Rectal smooth muscle tissue (tissue), 1 donor: ENCODE data around the gene CNTRL.
A peak's percentile ranks its signal among the peaks of the same experiment; 100 is the strongest.
"Not testable (repeated sequence)": the region's sequence is repeated elsewhere in the genome, so short reads cannot be mapped to it uniquely, and the experiment has no call there.

Source experiments
- H3K27ac ChIP-seq: one replicate; pipeline ENCODE4 v1.7.0; 2013; ENCODE audit warnings: low read depth, low read length, inconsistent platforms
- H3K27me3 ChIP-seq: one replicate; pipeline ENCODE4 v1.7.0; 2013; ENCODE audit warnings: low read length; ENCODE audit not compliant: control insufficient read depth, insufficient read depth
- H3K36me3 ChIP-seq: one replicate; pipeline ENCODE4 v1.7.0; 2013; ENCODE audit warnings: low read length; ENCODE audit not compliant: control insufficient read depth, insufficient read depth
- H3K4me1 ChIP-seq: one replicate; pipeline ENCODE4 v1.7.0; 2013; ENCODE audit warnings: low read length; ENCODE audit not compliant: control insufficient read depth, insufficient read depth
- H3K4me3 ChIP-seq: one replicate; pipeline ENCODE4 v1.7.0; 2013; ENCODE audit warnings: low read length
- H3K9ac ChIP-seq: one replicate; pipeline ENCODE4 v1.7.0; 2013; ENCODE audit warnings: low read length

Gene CNTRL

DNA sequence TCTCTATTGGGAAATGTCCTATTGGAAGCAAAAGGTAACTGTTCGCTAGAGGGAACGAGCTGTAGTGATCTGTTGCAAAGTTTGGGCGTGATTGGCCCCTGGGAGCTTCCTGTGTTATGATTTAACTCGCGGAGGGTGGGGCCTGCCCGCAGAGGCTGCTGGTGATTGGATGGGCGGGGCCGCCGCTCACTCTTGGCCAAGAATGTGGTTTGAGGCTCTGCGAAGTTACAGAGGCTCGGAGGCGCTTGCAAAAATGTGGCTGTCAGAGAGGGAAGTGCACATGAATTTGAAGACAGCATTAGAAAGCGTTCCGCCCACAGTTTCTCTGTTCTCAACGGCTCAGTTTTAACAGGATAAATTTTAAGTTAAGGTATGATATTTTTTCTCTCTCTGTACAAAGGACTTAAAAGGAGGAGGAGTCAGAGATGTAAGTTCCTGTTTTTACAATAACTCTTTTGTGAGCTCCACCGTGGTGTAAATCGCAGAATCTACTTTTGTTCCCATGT, 46.9 kb downstream of the CNTRL start:
- no peaks in the 10 kb centered on the region for H3K4me1 ChIP-seq
- H3K27ac ChIP-seq = peak overlapping the region; percentile 63
- peaks cover 3% of the 10 kb centered on the region for H3K36me3 ChIP-seq
- peak overlapping the region; percentile 10 for H3K9ac ChIP-seq
- H3K27me3 ChIP-seq = no peaks in the 10 kb centered on the region
- peak overlapping the region; percentile 63 for H3K4me3 ChIP-seq

DNA sequence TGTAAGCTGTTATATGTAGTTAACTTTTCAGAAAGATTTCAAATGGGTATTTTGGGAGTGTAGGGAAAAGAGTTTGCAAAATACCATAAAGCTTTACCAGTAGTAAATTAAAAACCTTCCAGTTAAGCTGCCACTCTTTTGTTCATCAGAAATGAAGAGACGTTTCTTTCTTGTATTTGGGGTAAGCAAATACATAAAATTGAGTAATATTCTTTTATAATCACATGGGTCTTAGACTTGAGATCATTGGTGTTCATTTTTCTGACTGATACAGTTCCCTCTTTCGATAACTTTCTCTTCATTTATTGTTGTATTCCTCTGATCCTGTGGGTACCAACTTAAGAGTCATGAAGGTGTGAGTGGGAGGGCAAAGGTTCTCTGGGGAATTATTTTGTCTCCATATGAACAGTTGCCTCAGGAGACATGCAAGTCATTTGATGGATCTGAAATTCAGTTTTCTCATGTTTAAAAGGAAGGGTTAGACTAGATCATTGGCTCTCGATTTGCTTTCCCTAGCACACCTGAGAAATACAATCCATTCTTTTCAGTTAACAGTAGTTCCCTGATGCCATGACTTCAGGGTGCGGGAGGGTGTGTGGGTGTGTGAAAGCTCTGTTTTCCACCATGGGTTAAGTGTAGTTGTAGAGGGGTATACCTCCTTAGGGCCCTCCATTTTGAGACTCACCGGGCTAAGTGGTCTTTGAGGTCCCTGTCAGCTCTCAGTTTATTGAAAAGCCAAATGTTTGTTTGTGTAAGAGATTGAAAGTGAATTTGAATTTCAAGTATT, 47.7 kb downstream of the CNTRL start:
- Histone ChIP-seq H3K27ac (no peak overlapping the region), H3K27me3 (no peaks in the 10 kb centered on the region)

GRCh38 chr9:121123816-121124535, 49.2 kb downstream of the CNTRL start:
- Histone ChIP-seq H3K27me3 (no peaks in the 10 kb centered on the region), H3K4me3 (no peak overlapping the region), H3K4me1 (no peaks in the 10 kb centered on the region), H3K36me3 (peaks cover 3% of the 10 kb centered on the region), H3K27ac (no peak overlapping the region), H3K9ac (no peak overlapping the region)

More for the DNA sequence above, 47.7 kb downstream of the CNTRL start:
- no peaks in the 10 kb centered on the region for H3K4me1 ChIP-seq
- H3K36me3 ChIP-seq = peaks cover 3% of the 10 kb centered on the region
- peak overlapping the region; percentile 63 for H3K4me3 ChIP-seq
- no peak overlapping the region for H3K9ac ChIP-seq

DNA sequence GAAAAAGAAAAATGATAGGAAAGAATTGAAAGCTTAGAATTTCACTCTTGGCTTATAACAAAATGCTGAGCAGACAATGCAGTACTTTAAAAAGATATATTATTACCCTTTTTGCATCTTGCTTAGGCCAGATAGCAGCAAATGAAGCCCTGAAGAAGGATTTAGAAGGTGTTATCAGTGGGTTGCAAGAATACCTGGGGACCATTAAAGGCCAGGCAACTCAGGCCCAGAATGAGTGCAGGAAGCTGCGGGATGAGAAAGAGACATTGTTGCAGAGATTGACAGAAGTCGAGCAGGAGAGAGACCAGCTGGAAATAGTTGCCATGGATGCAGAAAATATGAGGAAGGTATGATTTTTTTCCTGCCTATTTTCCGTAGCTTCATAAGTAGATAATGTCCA, 50.8 kb downstream of the CNTRL start:
- Histone ChIP-seq H3K27ac (no peak overlapping the region), H3K9ac (no peak overlapping the region), H3K4me3 (no peak overlapping the region)

DNA sequence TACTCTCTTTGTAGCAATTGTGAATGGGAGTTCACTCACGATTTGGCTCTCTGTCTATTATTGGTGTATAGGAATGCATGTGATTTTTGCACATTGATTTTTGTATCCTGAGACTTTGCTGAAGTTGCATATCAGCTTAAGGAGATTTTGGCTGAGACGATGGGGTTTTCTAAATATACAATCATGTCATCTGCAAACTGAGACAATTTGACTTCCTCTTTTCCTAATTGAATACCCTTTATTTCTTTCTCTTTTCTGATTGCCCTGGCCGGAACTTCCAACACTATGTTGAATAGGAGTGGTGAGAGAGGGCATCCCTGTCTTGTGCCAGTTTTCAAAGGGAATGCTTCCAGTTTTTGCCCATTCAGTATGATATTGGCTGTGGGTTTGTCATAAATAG, 54.6 kb downstream of the CNTRL start:
- not testable (repeated sequence) for H3K4me1 ChIP-seq, H3K4me3 ChIP-seq, H3K27ac ChIP-seq, H3K27me3 ChIP-seq, H3K36me3 ChIP-seq, H3K9ac ChIP-seq

More for the DNA sequence above, 50.8 kb downstream of the CNTRL start:
- H3K27me3 ChIP-seq = no peaks in the 10 kb centered on the region
- H3K36me3 ChIP-seq = peaks cover 3% of the 10 kb centered on the region
- H3K4me1 ChIP-seq = no peaks in the 10 kb centered on the region

GRCh38 chr9:121133104-121133816, 58.5 kb downstream of the CNTRL start:
- H3K27me3 ChIP-seq = no peaks in the 10 kb centered on the region
- peaks cover 3% of the 10 kb centered on the region for H3K36me3 ChIP-seq
- H3K27ac ChIP-seq = no peak overlapping the region
- H3K9ac ChIP-seq = no peak overlapping the region
- no peaks in the 10 kb centered on the region for H3K4me1 ChIP-seq
- H3K4me3 ChIP-seq = no peak overlapping the region

- H3K36me3 ChIP-seq = peaks cover 3% of the 10 kb centered on the region
- no peaks in the 10 kb centered on the region for H3K4me1 ChIP-seq
- H3K9ac ChIP-seq = no peak overlapping the region
- no peaks in the 10 kb centered on the region for H3K27me3 ChIP-seq
- no peak overlapping the region for H3K27ac ChIP-seq
- no peak overlapping the region for H3K4me3 ChIP-seq
Measured at GRCh38 chr9:121135642-121136041, 60.9 kb downstream of the CNTRL start.

GRCh38 chr9:121138561-121138960, 63.8 kb downstream of the CNTRL start:
- H3K27ac ChIP-seq = no peak overlapping the region
- H3K9ac ChIP-seq = no peak overlapping the region
- H3K36me3 ChIP-seq = peaks cover 24% of the 10 kb centered on the region
- H3K4me1 ChIP-seq = no peaks in the 10 kb centered on the region
- H3K27me3 ChIP-seq = no peaks in the 10 kb centered on the region
- H3K4me3 ChIP-seq = no peak overlapping the region

- Histone ChIP-seq H3K27ac (no peak overlapping the region), H3K36me3 (peaks cover 24% of the 10 kb centered on the region), H3K4me3 (no peak overlapping the region), H3K9ac (no peak overlapping the region), H3K27me3 (no peaks in the 10 kb centered on the region), H3K4me1 (no peaks in the 10 kb centered on the region)
Measured at GRCh38 chr9:121138973-121139372, 64.2 kb downstream of the CNTRL start.

DNA sequence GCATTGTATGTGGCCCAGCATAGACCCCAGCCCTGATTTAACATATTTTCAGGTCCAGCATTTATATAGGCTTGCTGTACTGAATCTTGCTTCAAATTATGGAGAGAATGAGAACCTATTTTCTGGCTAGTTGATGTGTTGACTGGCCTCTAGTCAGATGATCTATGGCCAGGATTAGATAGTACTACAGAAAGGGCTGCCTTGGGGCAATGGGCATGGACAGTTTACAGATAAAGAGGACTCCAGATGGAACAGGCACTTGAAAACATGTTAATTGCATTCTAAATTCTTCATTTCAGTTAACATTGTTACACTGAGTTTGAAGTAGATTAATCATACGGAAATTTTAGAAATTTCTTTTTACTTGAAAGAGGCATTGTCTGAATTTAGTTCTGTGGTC, 65.4 kb downstream of the CNTRL start:
- Histone ChIP-seq H3K4me3 (no peak overlapping the region), H3K27ac (no peak overlapping the region), H3K27me3 (no peaks in the 10 kb centered on the region), H3K4me1 (no peaks in the 10 kb centered on the region), H3K36me3 (peaks cover 24% of the 10 kb centered on the region), H3K9ac (no peak overlapping the region)

DNA sequence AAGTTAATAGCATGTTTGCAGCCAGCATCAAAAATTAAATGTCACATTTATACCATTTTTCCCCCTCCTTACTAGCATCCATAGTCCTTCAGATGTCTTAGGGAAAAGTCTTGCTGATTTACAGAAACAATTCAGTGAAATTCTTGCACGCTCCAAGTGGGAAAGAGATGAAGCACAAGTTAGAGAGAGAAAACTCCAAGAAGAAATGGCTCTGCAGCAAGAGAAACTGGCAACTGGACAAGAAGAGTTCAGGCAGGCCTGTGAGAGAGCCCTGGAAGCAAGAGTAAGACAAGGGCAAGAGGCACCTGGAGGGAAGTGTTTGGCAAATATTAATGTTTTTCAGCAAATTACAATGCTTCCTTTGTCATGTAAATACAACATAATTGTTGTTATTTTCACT, 66.6 kb downstream of the CNTRL start:
- H3K9ac ChIP-seq = no peak overlapping the region
- peaks cover 24% of the 10 kb centered on the region for H3K36me3 ChIP-seq

DNA sequence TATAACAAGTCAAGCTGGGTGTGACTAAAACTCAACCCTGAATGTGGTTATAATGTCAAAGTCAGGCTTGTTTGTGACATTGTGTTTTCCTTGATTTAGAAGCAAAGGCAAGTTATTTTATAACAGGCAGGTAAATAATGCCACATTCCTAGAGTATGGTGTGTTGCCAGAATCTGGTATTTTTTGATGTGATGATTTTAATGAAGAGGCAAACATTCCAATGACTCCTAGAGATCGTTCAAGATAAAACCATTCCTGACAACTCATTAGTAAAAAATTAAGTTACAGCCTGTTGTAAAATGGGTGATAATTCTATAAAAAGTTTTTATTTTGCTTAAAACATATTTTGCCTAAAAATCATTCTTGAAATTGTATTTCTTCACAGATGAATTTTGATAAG, 67.0 kb downstream of the CNTRL start:
- H3K36me3 ChIP-seq = peaks cover 27% of the 10 kb centered on the region
- H3K27ac ChIP-seq = no peak overlapping the region
- H3K4me3 ChIP-seq = no peak overlapping the region
- H3K27me3 ChIP-seq = no peaks in the 10 kb centered on the region
- H3K4me1 ChIP-seq = no peaks in the 10 kb centered on the region
- no peak overlapping the region for H3K9ac ChIP-seq

More for the DNA sequence above, 66.6 kb downstream of the CNTRL start:
- Histone ChIP-seq H3K27me3 (no peaks in the 10 kb centered on the region), H3K4me1 (no peaks in the 10 kb centered on the region), H3K27ac (no peak overlapping the region), H3K4me3 (no peak overlapping the region)
